GM12878 (cell line): Measurements from ENCODE around the gene PHAF1.

ENCODE experiments used
- ATF3 ChIP-seq: IDR thresholded peaks from 2 replicates; pipeline ENCODE4 v1.6.1; 2011; ENCODE audit warnings: low read depth, mild to moderate bottlenecking, low read length, moderate library complexity, borderline replicate concordance; ENCODE audit errors: extremely low read depth
- BCLAF1 ChIP-seq: fragments of 450-650 bp; IDR thresholded peaks from 2 replicates; pipeline ENCODE4 v1.6.1; 2017; ENCODE audit warnings: antibody characterized with exemption, mild to moderate bottlenecking, moderate library complexity
- BHLHE40 ChIP-seq, 2 experiments: fragments of 450-650 bp in 1 of 2; IDR thresholded peaks; 2 replicates each; pipeline ENCODE4 v1.6.1; 2011 to 2017; ENCODE audit warnings: low read depth in 2 of 2, borderline replicate concordance in 1 of 2, improper control_type of control experiment in 1 of 2, low read length in 1 of 2, mild to moderate bottlenecking in 1 of 2
- CHD2 ChIP-seq: IDR thresholded peaks from 2 replicates; pipeline ENCODE4 v1.6.1; 2011; ENCODE audit warnings: low read depth, low read length, improper control_type of control experiment, borderline replicate concordance
- CTCF ChIP-seq, 3 experiments: IDR thresholded peaks in 2 of 3; conservative IDR thresholded peaks in 1 of 3; 2 replicates each; pipeline ENCODE4 v1.5.1; 2011; ENCODE audit warnings: low read depth in 3 of 3, low read length in 3 of 3, mild to moderate bottlenecking in 3 of 3, control low read depth in 2 of 3, moderate library complexity in 2 of 3, inconsistent platforms in 1 of 3, mixed read lengths in 1 of 3; ENCODE audit not compliant: control insufficient read depth in 2 of 3, insufficient read depth in 1 of 3; ENCODE audit errors: extremely low read depth in 1 of 3
- HDAC2 ChIP-seq: fragments of 200-600 bp; sonication (generic); IDR thresholded peaks from 2 replicates; pipeline ENCODE4 v1.6.1; 2017
- MEF2A ChIP-seq: IDR thresholded peaks from 2 replicates; pipeline ENCODE4 v1.6.1; 2011; ENCODE audit warnings: low read depth, mild to moderate bottlenecking, low read length, moderate library complexity; ENCODE audit not compliant: insufficient read depth
- MLLT1 ChIP-seq: fragments of 450-650 bp; IDR thresholded peaks from 2 replicates; pipeline ENCODE4 v1.6.1; 2016; ENCODE audit warnings: mild to moderate bottlenecking
- RAD21 ChIP-seq: IDR thresholded peaks from 2 replicates; pipeline ENCODE4 v1.6.1; 2011; ENCODE audit warnings: mild to moderate bottlenecking, low read depth, low read length, moderate library complexity; ENCODE audit not compliant: insufficient read depth
- ZBTB40 ChIP-seq: fragments of 450-650 bp; IDR thresholded peaks from 2 replicates; pipeline ENCODE4 v1.6.1; 2016; ENCODE audit warnings: mild to moderate bottlenecking, moderate library complexity, borderline replicate concordance
- ZNF687 ChIP-seq: fragments of 450-650 bp; IDR thresholded peaks from 2 replicates; pipeline ENCODE4 v1.6.1; 2017; ENCODE audit warnings: mild to moderate bottlenecking, moderate library complexity

- TF ChIP-seq RAD21 (no peak), ZBTB40 (no peak), CTCF (IDR thresholded peaks at IDR 0.05 in 2 of 3, conservative IDR thresholded peaks at IDR 0.05 in 1 of 3; ENCODE audit: control insufficient read depth in 2 of 3, extremely low read depth in 1 of 3, insufficient read depth in 1 of 3, low read depth in 3 of 3, low read length in 3 of 3) (no peak), ATF3 (no peak), MEF2A (no peak), ZNF687 (no peak), BCLAF1 (no peak), MLLT1 (no peak), BHLHE40 (IDR thresholded peaks at IDR 0.05; ENCODE audit: borderline replicate concordance in 1 of 2, low read depth in 2 of 2, low read length in 1 of 2) (no peak), HDAC2 (no peak), CHD2 (no peak)
Measured at GRCh38 chr16:67093098-67093726, 16.5 kb upstream of the PHAF1 start.
